Left ventricle myocardium inferior (tissue), 1 donor: Measurements from ENCODE around the gene TRIML1. TPM values are rescaled to one million over a fixed set of nuclear protein-coding genes. Genes with fewer than 3 reads are reported as not detected.
"Not testable (repeated sequence)": the region's sequence is repeated elsewhere in the genome, so short reads cannot be mapped to it uniquely, and the experiment has no call there.

Source experiments
- DNase-seq: peaks from one replicate; pipeline ENCODE4 v3.0.0-alpha.2; 2020
- H3K27ac ChIP-seq: fragments of 200-600 bp; replicated peaks from 2 replicates; pipeline ENCODE4 v1.8.0; 2021
- H3K27me3 ChIP-seq: fragments of 200-600 bp; 2 replicates; pipeline ENCODE4 v1.8.0; 2021; ENCODE audit warnings: low read depth
- H3K36me3 ChIP-seq: fragments of 200-600 bp; 2 replicates; pipeline ENCODE4 v1.8.0; 2021
- H3K4me1 ChIP-seq: fragments of 200-600 bp; 2 replicates; pipeline ENCODE4 v1.8.0; 2021
- H3K4me3 ChIP-seq: fragments of 200-600 bp; 2 replicates; pipeline ENCODE4 v1.8.0; 2021; ENCODE audit warnings: mild to moderate bottlenecking, moderate library complexity
- H3K9me3 ChIP-seq: fragments of 200-600 bp; replicated peaks from 2 replicates; pipeline ENCODE4 v1.8.0; 2021
- CTCF ChIP-seq: fragments of 200-600 bp; IDR thresholded peaks from 2 replicates; pipeline ENCODE4 v1.8.0; 2021; ENCODE audit warnings: antibody characterized with exemption, mild to moderate bottlenecking, borderline replicate concordance
- intact Hi-C: fragments of 100-400 bp; cut with micrococcal nuclease; formaldehyde crosslinking; loops from one replicate; pipeline ENCODE4 v1.11.0; 2022
- total RNA-seq: library from RNA; stranded (reverse); fragmentation: NEBNext Ultra II Directional; extraction: Animal tissue kit (Norgen Biotek cat#: 25700); gene quantifications from one replicate; pipeline ENCODE4 v1.2.1, GENCODE V29; 2021
- donor health status: DM: no; HTN: yes; CAD: no; lungs with severe emphysema.

TRIML1 gene
- total RNA-seq, 1 donor from 2014 or later = not detected

- intact Hi-C loops = no loop called here
- Histone ChIP-seq H3K27me3 (no peaks in the 10 kb centered on the region), H3K4me1 (no peaks in the 10 kb centered on the region), H3K9me3 (peaks cover 14% of the 10 kb centered on the region), H3K4me3 (no peak overlapping the region), H3K36me3 (no peaks in the 10 kb centered on the region), H3K27ac (no peak overlapping the region)
- no peak for TF ChIP-seq CTCF
- no peak for DNase-seq
Observed at GRCh38 chr4:188154668-188155405, 15.6 kb downstream of the TRIML1 start.

GRCh38 chr4:188158336-188158735 is 19.1 kb downstream of the TRIML1 start:
- intact Hi-C loops = no loop called here
- H3K4me1 ChIP-seq = no peaks in the 10 kb centered on the region
- H3K9me3 ChIP-seq = peaks cover 14% of the 10 kb centered on the region

GRCh38 chr4:188159513-188160226 is 20.4 kb downstream of the TRIML1 start:
- intact Hi-C loops, H3K4me1 ChIP-seq, H3K4me3 ChIP-seq, H3K27ac ChIP-seq, H3K27me3 ChIP-seq, H3K36me3 ChIP-seq, DNase-seq: not testable (repeated sequence)
- H3K9me3 ChIP-seq = peaks cover 12% of the 10 kb centered on the region

More at GRCh38 chr4:188158336-188158735, 19.1 kb downstream of the TRIML1 start:
- DNase-seq = no peak
- TF ChIP-seq CTCF = no peak
- Histone ChIP-seq H3K4me3 (no peak overlapping the region), H3K36me3 (no peaks in the 10 kb centered on the region), H3K27me3 (no peaks in the 10 kb centered on the region), H3K27ac (no peak overlapping the region)

- intact Hi-C loops = no loop called here
- Histone ChIP-seq H3K4me1 (no peaks in the 10 kb centered on the region), H3K4me3 (no peak overlapping the region), H3K27ac (no peak overlapping the region), H3K36me3 (no peaks in the 10 kb centered on the region), H3K27me3 (no peaks in the 10 kb centered on the region), H3K9me3 (peaks cover 5% of the 10 kb centered on the region)
- no peak for DNase-seq
- no peak for TF ChIP-seq CTCF
Observed at GRCh38 chr4:188160406-188160805, 21.2 kb downstream of the TRIML1 start.

- no peak overlapping the region for H3K4me3 ChIP-seq
- intact Hi-C loops = no loop called here
- no peak overlapping the region for H3K27ac ChIP-seq
- H3K4me1 ChIP-seq = no peaks in the 10 kb centered on the region
- no peaks in the 10 kb centered on the region for H3K36me3 ChIP-seq
- no peak for DNase-seq
- H3K9me3 ChIP-seq = no peaks in the 10 kb centered on the region
- no peaks in the 10 kb centered on the region for H3K27me3 ChIP-seq
- TF ChIP-seq CTCF = no peak
Observed at GRCh38 chr4:188161167-188161566, 21.9 kb downstream of the TRIML1 start.

- Histone ChIP-seq H3K27me3 (no peaks in the 10 kb centered on the region), H3K4me3 (no peak overlapping the region)
Observed at GRCh38 chr4:188162698-188163097, 23.5 kb downstream of the TRIML1 start.

More at GRCh38 chr4:188162698-188163097, 23.5 kb downstream of the TRIML1 start:
- TF ChIP-seq CTCF = no peak
- intact Hi-C loops = no loop called here
- no peaks in the 10 kb centered on the region for H3K36me3 ChIP-seq
- no peak overlapping the region for H3K27ac ChIP-seq
- H3K9me3 ChIP-seq = no peaks in the 10 kb centered on the region
- no peaks in the 10 kb centered on the region for H3K4me1 ChIP-seq
- no peak for DNase-seq
